Astrocyte of the hippocampus (primary cell): ENCODE results near the gene MAST4.

Experiments used
- DNase-seq: peaks from one replicate; pipeline ENCODE4 v3.0.0; 2011; ENCODE audit warnings: low read depth, low spot score

The MAST4 gene

DNA sequence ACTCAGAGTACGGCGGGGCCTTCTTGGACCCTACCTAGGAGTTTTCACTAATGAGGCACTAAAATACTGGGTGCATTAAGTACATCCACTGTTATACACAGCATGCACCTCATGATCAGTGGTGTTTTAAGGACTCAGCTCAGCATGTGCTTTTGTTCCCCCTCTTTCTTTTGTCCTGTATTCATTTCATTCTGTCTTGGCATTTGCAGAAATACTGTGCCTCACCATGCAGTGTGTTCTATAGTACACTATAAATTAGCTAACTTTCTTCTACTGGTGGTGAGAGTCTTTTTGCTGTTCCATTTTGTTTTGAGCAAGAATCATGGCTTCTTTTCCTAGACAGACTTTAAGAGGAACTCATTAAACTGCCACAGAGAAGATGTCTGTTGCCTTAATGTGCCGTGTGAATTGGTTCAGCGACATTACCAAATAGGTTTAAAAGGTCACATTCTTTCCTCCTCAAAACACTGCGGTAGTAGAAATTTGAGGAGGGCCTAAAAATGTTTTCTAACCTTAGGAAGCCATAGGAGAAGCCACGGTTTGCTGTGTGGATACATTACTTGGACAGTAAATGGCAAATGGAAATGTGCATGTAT, 276.6 kb downstream of the MAST4 start:
- DNase-seq, result no peak

DNA sequence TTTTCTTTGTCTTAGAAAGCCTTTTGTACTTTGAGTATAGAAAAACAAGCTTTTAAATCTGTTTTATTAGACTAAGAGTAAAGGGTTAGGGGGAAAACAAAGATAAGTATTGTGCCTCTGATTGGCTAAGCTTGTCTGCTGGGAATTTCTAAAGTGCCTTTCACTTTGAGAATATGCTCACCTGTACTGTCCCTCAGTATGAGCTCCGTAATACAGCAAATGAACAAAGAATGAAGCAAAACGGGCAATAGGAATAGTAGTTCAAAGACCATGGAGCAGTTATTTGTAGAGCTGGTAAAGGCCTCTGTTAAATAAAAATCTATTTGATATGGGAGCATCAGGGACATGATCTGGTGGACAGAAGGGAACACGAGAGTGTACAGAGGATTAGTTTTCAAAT, 277.8 kb downstream of the MAST4 start:
- no peak for DNase-seq

DNA sequence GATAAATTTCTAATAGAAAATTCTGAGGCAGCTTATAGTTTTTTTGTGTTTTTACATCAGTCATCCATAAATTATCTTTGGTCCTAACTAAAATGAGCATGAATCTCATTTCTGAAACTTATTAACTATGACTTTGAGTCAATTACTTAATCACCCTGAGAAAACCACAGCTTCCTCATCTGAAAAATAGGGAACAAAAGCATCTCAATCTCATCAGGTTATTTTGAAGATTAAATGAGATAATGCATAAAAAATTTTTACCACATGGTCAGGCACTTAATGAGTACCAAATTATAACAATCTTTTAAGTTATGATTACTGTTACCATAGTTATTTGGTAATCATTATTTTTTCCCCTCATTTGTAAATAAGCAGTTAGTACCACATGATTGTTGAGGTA, 279.1 kb downstream of the MAST4 start:
- DNase-seq, result no peak

DNA sequence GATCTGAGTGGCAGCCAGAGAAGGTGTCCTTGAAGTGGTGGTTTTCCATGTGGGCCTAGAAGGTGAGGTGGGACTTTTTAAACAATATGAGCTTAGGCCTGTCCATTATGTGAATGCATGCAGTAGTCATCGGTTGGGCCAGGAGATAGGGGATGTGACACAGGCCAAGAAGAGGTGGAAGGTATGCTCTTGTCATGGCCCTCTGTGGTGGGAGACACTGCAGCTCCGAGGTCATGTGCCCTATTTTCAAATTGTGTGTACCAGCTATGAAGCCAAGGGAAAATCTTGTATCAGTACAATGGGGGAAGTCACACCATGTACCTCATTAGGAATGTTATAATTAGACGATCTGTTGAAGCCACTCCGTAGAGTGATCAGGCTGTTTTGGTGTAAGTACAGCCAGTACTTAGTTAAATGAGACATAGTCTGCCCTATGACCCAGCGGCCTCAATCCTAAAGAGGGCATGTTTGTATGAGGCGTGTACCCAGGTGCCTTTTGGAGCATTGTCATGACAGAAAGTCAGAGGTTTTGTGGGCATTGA, 280.1 kb downstream of the MAST4 start:
- no peak for DNase-seq

DNA sequence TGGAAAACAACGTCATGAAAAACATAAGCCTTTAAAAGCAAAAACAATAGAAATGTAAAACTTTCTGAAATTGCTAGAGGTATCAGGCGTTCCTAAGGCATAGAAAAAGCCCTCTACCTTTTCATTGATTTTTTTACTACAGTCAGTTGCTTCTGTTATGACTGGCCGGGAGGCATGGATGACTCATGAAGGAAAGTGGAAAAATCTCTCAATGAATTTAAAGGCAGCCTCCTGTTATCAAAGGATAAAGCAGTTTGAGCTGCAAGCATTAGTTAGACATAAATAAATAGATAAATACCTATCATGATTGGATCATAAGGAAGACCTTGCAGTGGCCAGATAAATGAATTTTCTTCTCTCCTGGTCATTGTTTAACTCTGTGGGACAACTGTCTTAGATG, 281.6 kb downstream of the MAST4 start:
- peak; percentile 63 for DNase-seq

DNA sequence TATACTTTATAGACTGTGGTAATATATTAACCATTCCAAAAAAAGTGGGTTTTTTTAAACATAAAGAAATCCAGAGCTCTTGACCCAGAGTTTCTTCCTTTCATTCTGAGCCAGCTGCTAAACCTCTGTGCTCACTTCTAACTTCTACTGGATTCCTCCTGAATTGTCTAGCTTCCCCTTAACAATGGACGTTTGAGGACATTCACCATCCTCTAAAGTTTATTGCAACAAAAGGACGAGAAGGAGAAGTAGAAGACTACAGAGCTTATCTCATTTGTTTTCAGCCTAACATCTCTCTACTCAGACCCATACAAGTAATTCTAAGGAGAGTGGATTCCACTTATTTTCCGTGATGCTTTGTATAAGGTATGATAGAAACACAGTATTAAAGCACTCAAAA, 284.2 kb downstream of the MAST4 start:
- no peak for DNase-seq

DNA sequence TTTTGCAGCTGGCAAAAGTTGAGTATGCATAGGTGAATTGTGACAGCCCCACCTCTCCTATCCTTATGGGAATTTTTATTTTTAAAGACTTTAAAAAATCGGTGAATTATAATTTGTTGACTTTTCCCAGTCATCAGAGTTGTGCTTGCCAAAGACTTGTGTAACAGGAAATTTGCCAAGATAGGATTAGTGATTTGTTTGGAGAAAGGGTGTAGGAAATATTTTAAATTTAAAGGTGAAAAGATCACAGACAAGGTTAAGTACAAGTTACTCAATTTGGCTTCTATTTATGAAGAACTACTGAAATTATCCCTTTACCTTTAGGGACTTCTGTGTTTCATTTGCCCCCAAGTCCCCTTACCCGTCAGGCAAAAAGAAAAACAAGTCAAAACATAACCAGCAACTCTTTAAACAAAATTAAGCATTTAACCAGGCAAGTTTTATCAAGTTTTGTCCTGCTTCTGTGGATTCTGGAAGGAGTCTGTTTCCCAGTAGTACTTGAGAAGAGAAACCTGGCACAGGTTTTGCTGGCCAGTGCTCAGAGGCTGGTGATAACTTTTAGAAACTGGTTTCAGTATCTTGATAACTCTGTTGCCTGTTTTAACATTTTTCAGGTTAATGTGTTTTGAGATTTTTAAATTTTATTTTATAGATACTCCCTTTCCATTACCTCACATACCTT, 285.4 kb downstream of the MAST4 start:
- DNase-seq, result peak; percentile 60

DNA sequence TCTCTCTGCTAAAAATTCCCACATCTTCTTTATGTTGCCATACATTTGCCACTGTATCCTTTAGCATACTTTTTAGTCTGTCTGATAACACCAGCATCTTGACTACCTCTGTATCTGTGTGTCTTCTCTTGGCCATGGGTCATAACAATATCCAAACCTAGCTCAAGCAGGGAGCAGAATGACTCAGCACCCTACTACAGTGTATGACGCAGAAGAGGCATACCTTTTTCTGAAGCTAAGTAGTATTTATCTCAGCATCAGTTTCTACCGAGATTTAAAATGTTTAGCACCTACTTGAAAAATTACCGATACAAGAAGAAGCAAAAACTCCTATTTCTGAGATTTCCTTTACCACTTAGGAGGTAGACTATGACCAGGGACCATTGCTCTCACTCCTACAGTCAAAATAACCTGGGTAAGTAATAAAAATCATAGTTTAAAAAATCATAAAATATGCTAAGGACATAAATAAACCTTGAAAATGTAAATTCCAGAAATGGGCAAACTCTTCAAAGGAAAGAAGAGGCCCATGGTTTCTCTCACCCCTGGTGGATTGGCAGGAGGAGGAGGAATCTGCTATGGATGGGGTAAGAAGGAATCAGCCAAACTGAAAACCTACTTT, 286.5 kb downstream of the MAST4 start:
- DNase-seq, result peak; percentile 43

DNA sequence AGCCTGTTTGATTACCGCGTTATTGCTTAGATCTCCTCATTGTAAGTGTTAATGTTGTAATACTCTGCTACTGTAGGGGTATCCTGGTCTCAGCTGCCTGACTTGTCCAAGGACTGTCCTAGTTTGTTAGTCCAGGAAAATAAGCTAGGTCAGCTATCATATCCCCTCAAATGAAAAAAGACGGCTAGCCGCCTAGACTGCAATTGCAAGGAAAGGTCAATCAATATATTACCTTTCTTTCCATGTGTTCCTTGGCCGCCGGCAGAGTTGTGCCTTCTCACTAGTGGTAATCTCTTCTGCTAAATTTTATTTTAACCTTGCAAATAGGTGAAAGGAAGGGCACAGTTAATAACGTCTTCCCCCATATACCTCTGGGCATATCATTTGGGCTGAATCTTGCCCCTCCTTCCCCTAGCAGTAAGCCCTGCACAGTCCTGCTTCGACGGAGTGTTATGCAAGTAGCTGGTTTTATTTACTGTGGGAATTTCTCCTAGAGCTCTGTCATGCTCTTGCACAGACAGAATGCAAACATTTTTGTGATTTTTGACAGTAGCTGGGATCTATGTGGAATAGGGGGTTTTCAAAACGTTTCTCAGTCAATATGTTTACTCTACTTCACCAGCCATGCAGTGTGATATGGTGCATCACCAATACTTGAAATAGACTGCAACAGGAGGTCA, 288.5 kb downstream of the MAST4 start:
- DNase-seq, result no peak

DNA sequence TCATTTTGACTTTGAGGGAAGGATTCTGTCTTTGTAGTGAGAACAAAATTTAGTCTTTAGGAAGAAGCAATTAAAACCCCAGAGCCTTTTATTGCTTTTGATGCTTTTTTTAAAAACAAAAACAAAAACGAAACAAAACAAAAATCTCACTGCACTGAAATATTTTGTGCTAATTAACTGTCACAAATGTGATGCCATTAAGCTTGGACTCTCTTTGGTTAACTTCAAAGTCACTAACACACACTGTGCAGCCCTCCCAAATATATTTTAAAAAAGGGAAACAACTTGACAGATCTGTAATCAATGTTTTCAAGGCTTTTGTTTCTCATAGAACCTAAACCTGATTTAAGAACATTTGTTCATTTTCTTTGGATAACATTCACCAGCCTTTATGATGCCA, 290.7 kb downstream of the MAST4 start:
- no peak for DNase-seq

DNA sequence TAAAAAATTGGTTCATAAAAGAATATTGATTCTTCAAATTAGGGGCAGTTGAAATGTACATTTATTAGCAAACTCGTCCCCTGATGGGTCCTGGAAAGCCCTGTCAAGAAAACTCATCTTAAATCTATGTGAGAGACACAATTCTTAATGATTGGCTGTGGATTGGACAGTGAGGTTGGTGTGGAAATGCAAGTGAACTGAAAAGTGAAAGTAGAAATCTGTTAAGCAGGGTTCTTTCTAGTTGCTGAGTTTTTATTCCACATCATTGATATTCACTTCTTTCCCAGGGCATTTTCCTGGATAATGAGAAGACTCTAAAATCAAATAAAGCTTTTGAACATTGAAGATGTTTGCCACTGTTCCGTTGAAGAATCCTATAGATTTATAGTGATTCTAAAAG, 292.4 kb downstream of the MAST4 start:
- DNase-seq, result no peak

DNA sequence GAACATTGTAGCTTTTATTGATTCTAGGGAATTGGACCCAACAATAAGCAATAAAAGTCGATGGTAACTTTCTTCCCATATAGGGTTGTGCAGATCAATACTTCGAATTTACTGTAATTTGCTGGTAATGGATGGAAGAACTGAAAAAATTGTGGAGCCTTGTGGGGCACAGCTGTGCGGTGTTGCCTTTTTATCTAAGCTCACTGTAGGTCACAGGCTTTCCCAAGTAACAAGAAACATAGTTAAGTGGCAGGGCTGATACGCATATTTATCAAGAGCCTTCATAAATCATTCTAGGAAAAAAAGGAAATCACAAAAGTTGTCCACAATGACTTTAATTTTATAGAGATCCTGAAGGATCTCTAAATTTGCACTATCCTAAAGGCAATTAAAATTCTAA, 292.9 kb downstream of the MAST4 start:
- no peak for DNase-seq

DNA sequence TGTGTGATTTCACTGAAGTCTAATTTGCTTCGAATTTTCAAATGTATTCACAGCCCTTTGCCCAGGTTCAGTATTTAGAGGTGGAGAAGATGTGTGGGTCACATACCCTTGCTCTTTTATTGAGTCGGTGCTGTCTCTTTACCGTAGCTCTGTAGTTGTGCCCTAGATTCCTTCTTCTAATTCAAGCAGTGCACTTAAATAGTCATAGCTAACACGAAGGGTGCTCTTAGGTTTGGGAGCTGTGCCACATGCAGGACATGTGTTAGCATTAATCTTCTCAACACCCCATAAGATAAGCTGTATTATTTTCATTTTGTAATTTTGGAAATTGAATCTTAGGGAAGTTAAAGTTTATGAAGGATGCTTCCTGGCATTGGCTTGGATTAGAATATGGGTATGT, 293.3 kb downstream of the MAST4 start:
- no peak for DNase-seq

DNA sequence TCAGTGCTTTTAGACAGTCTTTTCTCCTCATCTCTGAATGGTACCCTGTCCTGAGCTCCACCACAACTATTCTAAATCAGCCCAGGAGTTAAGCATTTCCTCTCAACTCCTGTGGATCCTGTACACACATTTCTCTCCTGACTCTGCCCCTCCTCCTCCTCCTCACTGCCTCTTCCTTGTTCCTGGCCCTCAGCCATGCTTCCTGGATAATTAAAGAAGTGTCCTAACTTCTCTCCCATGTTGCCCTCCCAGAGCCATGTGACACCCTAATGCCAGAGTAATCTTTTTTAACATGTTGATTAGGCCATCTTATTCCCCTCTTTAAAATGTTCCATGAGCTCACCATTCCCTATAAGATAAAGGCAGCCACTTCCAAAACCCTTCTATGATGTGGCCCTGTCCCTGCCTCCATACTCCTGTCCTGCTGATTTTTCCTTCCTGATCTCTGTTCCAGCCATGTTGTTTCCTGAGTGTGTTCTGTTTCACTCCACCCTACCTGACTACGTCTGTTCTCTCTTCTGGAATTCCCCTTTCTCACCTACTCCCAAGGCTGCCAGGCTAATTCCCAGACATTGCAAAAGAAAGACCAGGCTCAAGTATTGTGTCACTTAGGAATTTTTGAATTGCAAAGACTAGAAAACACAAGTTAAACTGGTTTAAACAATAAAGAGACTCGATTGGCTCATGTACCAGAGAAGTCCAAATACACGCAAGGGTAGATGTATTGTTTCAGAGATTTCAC, 295.2 kb downstream of the MAST4 start:
- DNase-seq, result peak; percentile 37

DNA sequence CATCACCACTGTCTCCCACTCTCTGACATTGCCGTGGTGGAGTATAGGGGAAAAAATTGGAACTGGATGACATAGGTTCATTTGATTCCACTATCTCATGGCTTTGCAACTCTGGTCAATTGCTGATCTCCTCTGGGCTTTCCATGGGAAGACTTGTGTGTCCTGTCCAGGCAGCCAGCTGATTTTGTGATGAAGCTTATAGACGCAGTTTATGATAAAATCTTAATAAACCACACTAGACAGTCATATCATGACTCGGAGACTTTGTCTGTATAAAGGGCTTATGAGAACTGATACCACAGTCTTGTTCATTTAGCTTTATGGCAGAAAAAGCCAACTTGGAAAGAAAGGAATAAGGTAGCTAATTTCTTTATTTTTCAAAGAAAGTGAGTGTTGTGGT, 296.5 kb downstream of the MAST4 start:
- no peak for DNase-seq

DNA sequence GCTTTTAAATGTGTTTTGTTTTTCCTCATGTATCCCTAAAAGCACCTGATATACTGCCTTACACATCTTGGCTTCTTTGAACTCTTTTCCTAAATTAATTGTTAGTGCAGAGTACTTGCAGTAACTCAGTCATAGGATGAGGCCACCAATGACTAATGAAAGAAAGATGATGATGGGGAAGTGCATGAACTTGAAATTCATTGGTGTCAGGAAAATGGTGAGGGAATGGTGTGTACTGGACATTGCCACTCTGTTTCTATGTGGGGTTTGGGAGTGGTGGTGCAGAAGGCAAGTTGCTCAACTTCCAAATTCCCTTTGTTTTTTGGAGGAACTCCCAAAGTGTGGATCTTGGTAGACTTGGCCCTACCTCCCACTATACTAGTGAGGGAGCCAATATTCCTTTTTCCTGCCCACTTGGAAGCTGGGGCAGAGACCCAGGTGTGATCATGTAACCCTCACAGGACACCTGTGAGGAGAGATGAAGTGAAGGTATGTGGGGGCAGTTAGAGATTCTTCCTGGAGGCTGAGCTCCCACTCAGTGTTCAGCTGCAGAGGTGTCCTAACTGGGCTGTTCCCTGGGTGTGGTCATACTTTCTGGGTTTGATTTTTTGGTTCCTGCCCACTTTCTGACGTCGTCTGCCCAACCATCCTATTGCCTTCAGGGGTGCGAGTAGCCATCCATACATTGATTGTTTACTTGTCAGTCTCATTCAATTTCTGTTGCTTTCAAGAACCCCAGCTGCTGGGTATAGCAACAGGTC, 298.5 kb downstream of the MAST4 start:
- no peak for DNase-seq

DNA sequence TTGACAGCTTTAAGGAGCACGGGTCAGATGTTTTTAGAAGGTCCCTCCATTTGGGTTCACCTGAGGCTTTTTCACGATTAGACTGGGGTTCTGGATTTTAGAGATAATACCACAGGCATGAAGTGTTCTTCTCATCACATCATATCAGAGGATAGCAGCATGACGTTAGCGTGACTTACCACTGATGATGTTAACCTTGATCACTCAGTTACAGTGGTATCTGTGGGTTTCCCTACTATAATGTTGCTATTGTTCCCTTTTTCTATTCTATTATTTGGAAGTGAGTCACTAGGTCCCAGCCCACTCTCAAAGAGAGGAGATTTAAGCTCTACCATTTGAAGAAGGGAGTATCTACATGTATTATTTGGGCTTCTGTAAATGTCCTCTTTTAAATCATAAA, 300.0 kb downstream of the MAST4 start:
- DNase-seq, result peak; percentile 46

DNA sequence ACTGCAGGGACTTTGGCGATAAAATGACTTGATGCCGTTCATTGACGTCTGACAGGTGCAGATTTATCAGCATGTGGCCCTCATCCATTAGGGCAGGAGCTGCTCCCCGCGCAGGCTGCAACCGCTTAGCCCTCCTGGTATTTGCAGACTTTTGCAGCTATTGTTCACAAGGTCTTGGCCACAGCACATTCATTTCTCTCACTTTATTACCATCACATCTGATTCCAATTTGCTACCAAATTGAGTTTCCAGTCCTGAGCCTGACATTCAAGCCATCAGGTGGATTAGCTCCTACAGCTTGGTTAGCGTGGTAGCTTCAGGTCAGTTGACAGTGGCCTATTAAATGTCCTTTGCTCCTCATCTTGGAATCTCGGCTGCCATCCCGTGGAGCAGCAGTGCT, 301.2 kb downstream of the MAST4 start:
- no peak for DNase-seq

DNA sequence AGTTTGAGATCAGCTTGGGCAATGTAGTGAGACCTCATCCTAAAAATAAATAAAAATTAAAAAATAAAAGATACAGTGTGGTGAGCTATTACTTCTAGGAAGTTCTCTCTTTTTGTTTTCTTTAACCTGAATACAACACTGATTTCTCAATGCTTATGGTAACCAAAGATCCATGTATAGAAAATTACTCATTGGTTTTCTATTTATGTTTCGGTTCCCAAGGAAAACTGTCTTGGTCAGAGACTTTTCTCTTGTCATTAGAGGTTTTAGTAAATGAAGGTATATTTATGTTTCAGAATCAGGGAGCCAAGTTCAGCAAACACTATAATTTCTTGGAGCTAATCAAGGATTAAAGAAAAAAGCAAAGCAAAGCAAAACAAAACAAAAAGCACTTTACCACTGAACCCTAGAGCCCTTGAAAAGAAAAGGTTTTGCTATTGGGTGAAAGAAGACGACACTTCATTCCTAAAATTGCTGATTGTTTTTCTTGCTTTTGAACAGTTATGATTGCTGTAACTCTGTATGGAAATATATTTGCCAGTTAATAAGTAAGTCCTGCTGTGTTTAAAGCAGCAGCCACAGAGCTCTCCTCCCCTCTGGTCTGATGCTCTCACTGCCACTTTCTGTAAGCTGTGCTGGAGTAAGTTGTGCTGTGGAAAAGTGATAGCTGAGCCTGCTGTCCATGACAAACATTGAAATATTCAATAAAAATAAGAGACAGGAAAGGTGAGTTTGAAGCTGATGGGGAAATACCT, 302.2 kb downstream of the MAST4 start:
- no peak for DNase-seq

DNA sequence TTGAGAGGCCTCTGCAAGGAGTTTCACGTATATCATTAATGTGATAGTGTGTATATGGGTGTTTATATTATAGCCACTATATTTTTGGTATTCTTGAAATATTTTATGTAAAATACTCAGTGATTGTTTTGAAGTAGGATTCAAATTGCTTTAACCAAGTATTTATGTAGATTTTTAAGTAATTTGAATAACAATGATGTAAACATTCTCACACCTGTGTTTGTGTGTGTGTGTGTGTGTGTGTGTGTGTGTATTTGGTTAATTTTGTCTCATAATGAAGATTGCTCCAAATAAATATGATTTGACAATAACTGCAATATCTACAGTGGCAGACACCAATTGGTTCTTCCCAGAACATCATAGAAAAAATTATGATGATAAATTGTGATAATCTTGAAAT, 307.0 kb downstream of the MAST4 start:
- no peak for DNase-seq
